GM21717 (cell line): ENCODE results near the gene STK33.

ENCODE experiments used
- ATAC-seq: cut with Tn5 transposase; IDR thresholded peaks from one replicate; pipeline ENCODE4 v1.9.1; 2021; ENCODE audit warnings: mild to moderate bottlenecking, moderate library complexity; ENCODE audit not compliant: unreplicated experiment

Gene STK33

DNA sequence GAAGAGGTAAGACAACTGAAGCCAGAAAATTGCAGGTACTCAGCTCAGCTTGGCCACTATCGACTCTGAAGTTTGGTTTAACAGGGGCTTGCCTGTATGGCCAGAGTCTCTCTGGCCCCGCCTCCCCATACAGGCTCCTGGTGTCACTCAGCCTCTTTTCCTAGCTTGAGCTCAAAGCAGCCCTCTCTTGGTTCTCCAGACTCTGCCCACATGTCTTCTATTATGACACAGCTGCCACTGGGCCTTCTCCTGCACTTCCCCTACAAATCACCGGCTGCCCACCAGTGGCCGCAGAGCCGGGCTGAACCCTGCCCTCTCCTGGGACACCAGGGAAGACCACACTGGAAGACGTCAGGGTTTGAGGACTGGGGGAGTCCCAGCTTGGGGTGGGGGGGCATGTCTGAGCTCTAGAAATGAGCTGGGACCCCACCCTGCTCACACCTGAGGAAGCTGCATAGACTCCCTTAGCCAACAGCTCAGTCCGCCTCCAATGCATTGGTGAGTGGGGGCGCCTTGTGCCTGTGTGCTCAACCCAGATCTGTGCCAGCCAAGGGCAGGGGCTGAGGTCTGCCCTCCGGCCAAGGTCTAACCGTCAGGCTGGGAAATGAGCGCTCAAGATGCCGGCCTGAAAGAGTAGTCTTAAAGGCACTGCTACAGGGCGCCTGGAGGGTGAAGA, 236.0 kb downstream of the STK33 start:
- no peak for ATAC-seq

DNA sequence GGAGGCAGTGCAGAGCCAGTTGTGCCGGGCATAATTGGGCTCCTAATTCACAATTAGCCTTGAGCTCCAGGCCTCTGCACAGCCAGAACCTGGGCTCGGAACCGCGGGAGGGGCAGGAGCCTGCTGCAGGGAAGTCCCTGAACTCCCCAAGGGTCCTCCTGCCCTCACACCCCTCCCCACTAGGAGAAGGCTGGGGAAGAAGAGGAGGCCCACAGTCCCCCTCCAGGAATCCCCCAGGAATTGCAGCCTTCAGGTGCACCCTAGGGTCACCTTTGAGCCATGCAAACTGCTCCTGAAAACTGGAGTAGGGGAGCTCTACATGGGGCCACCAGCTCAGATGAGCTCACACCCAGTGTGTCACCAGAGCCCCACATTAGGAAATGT, 236.5 kb downstream of the STK33 start:
- ATAC-seq = no peak

DNA sequence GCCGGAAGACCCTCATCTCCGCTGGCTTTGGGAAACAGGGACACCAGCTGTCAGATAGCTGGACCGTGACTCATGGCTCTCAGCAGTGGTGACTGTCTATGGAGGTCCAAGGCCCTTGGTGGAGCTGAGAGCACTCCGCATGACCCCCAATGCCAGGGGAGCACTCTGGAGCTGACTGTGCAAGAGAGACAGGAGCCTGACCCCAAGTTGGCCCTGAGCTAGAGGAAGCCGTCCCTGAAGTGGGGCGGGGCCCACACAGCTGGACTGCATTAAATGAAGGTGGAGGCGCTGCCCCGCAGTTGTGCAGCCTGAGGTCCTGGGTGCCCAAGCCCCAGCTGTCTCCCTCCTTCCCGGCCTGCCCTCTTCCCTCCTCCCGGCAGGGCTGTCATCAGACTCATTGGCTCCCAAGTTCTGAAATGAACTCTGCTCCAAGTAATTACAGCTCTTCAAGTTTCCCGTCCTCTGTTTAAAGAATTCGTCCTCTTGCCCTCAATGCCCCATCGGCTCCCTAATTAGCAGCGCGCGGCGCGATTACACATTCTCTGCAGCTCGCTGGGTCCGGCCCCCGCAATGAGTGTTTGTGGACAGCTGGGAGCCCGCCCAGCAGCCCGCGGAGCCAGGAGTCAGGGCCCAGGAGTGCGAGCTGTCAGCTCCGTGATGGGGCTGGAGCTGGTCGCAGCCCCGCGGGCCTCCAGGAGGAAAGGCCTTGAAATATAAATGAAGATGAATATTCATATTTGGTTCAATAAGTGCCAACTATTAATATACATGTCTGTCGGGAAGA, 237.1 kb downstream of the STK33 start:
- ATAC-seq = no peak

DNA sequence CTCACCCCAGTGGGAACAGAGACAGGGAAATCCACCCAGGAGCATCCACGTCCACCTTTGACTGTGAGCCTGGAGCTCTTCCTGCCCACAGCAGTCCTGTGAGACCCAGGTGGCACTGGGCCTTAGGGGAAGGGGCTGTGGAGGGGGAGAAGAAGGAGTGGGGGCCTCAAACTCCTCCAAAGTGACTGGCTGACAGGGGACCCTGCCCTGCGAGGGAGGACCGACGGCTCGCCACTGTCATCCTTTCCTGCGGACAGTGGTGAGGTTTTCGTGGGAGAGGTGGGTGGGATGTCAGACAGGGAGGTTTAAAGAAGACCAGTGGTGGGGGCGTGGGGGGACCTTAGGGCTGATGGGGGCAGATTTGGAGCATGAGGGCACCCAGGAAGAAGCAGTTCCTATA, 237.8 kb downstream of the STK33 start:
- ATAC-seq = no peak

DNA sequence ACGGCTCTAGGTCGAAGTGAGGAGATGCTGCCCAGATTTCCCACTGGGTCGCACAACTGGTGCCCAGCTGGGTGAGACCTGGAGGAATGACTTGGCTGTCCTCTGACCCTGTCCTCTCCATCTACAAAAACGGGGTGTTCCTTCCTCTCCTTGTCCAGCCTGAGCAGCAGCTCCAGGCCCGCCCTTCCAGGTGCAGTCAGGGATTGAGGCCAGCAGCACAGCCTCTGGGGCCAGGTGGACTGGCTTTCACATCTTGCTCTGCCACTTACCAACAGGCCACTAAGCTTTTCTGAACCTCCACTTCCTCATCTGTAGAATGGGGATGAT, 238.6 kb downstream of the STK33 start:
- ATAC-seq = no peak

DNA sequence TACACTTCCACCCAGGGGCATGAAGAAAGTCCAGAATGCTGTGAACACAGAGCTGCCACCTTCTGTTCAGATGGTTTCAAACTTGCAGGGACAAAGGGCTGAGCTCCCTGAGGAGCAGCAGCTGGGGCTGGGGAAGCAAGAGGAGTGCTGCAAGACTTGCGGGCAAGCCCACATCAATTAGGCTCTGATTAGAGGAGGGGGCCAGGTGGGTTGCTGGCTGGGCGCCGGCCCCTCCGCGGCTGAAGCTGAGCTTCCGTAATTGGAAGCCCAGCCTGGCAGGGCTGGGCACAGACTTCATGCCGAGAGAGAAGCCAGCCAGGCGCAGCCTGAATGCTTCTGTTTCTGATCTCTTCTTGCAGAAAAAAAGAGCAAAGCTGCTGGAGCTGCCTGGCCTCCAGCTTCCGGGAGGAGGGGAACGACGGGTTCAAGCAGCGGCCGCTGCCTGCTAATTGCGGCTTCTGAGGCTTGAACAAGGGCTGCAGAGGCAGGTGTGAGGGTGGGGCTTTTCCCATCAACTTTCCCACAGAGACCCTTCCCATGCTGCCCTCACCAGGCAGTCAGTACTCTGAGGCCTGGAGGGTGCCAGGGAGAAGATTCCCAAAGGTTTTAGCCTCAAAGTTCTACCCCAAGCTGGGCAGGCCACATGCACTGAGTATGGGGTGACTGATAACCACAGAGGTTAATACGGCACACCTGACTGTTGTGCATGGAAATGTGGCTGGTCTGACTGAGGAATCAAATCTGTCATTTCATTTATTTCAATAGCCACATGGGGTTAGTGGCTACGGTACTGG, 239.2 kb downstream of the STK33 start:
- ATAC-seq = no peak

DNA sequence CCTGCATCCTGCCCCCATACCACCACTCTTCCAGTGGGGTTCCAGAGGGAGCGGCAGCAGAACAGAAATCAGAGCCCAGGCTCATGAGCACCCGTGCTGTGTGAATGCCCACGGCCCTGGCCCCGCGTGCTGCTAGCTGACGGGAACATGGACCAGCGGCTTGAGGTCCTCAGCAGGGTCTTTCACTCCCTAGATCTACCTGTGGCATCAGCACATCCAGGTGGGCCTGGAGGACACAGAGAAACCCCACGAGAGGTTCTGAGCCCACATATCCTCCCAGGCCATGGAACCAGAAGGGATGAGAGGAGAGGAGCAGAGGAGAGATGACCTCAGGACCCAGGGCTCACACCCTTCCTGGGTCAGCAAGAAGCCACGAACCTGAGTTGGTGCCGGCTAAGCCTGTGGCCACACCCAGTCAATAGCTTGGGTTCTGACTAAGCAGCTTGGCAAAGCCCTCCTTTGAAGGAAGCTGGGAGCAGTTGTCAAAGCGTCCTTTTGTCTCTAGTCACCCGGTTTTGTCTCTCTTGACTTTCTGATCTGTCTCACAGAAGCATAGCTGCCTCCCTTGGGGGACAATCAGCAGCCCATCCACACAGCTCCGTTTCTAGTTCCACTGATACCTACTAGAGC, 241.0 kb downstream of the STK33 start:
- no peak for ATAC-seq

DNA sequence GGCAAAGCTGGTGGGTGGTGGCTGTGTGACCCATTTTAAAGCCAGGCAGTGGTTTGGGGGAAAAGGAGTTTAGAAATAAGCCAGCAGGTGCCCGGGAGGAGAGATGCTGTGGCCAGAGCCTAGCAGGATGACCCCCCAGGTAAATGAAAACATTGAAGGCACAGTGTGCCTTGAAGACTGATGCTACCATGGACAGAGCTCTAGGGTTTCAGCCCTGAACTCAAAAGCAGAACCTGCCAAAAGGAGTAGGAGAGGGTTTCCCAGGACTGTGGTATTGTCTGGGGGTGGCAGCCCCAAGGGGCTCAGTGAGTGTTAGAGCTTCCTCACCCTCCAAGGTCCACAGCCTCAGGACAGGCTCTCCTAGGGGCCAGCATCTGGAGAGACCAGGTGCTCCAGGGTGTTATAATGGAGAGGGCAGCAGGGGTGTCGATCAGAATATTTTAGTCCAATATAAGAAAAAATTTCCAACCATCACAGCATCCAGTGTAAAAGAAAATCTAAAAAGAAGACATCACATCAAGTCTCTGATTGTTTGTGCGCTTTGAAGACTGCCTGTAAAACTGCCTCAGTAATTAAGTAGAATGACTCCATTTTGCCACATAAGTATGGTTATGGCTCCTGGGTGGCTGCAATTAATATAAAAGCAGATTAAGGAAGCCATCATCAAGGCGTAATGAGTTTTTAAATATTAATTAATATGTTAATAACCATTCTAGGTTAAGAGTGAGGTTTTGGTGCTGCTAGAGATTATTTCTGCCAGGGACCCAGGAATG, 241.7 kb downstream of the STK33 start:
- ATAC-seq = no peak

DNA sequence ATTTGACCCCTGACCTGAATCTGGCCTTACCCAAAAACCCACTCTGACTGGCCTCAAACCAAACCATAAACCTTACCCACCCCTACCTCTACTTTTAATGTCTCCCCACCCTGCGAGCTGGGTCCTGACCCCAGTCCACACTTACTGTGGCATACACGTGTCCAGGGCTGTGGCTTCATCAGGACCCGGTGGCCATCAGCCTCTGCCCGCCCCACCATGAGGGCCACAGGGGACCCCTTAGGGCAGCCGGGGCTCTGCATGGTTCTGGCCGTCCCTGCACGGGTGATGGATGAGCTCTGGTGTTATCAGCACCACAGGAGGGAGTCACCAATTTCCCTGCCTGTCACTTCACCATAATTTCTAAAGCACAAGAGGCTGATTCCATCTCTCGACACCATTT, 242.8 kb downstream of the STK33 start:
- ATAC-seq = no peak

DNA sequence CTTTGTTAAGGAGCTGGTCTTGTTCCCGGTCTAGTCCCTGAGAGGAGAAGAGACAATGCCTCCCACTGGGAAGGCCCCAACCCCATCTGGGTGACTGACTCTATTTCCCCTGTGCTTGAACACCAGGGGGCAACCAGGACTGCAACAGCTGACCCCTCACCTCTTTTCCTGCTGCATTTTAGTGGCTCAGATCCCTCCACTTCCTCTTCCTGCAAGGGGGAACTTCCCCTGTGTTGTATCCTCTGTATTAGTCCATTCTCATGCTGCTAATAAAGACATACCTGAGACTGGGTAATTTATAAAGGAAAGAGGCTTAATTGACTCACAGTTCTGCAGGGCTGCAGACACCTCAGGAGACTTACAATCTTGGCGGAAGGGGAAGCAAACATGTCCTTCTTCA, 246.1 kb downstream of the STK33 start:
- no peak for ATAC-seq

DNA sequence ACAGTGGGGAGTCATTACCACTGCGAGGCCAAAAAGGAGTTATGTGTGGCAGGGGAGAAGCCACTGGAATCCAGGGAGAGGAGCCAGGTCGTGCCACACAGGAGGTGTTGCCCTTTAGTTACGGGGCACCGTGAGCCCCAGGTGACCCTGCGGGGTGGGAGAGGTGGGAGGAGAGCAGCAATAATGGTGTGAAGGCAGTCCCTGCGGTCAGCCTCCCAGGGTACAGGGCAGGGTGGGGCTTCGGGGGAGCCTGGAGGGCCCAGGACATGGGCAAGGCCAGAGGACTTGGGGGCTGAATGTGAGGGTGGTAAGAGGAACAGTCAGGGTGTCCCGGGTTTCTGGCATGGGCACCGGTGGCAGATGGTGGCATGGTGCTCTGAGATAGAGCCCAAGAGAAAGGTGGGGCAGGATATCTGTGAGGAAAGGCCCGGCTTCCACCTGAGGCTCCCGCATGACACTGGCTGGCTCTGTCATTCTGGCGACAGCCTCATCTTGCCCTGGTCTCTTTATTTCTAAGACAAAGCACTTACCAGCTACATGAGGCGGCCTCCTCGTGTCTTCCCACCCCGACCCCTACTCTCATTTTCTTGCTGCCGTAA, 247.8 kb downstream of the STK33 start:
- no peak for ATAC-seq

DNA sequence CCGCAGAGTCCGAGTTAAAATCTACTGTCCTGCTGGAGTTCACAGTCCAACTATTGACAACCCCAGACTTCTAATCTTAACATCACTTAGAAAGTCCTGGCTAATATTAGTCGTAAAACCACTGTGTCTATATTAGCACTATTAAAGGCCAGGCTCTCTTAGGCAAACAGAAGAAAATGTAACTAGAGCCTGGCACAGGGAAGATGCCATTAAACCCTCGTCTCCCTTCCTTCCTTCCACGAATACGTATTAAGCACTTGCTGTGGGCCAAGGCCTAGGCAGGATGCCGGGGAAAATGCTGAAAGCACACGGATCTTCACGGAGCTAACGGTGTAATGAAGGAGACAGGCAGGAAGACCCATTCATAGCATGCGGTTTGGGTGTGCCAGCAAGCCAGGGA, 248.8 kb downstream of the STK33 start:
- ATAC-seq = no peak

DNA sequence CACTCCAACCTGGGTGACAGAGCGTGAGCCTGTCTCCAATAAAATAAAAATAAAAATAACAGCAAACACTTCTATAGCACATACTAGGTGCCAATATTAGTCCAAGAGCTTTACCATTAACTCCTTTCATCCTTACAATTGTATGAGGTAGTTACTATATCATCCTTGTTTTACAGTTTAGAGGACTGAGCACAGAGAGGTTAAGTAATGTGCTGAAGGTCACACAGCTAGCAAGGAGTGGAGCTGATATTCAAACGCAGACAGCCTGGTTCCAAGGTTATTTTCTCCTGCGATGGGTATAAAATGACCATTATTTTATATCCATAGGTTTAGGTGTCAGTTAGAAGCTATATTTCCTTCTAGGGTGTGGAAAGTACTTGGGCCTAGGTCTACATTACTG, 249.7 kb downstream of the STK33 start:
- ATAC-seq = no peak

DNA sequence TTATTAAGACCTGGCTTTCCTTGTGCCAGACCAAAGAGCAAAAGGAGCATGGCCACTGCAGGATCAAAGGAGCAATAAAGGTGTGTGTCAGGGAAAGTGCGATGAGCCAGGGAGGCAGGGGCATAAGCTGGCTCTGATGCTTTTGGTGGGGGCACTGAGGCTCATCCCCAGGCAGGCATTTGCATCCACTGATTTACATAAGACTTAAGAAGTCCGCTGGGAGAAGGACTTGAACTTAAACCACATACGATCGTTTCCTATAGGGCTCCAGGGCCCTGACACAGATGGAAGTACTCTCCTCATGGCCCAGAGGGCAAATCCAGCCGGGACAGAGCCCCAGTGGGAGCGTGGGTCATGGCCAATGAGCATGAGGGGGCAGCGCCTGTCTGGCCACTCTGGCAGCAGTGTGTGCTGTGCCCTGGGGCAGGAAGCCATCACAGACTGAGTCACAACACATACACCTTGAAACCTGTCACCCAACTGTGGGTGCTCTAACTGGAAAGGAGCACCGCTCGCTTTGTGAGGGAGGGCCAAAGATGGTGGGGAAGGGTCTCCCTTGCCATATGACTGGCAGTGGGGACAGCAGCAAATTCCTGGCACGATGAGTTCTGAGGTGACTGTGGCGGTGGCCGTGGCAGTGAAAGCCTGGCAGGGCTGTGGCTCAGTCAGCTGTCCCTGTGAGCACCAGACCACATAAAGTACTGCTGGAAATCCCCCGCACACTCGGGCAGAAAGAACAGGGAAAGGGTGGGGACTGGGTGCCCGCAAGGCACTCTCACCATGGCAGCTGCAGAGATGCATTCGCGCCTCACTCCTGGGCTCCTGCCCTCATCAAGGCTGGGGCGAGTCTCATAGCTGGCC, 251.0 kb downstream of the STK33 start:
- ATAC-seq = peak; percentile 85

DNA sequence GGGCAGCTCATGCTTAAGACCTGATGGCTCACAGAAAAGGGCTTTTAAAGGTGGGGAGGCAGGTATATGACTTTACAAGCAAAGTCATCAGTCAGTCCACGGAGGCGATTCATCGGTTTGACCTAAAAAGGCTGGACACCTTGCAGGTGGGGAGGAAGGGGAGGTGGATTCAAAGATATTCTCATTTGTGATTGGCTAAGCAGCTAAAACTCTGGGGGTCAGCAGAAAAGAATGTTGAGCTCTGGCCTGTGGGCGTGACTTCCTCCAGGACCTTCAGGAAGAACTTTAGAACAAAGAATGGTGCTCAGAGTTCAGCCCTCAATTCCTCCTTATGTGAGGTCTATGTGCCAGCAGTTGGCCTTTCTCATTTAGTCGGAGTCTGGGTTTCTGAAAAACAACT, 252.0 kb downstream of the STK33 start:
- ATAC-seq = no peak
